Esophagus (tissue), 2 donors: ENCODE results near the gene C18orf32. TPM values are rescaled to one million over a fixed set of nuclear protein-coding genes. Genes with fewer than 3 reads are reported as not detected.
"Not testable (repeated sequence)": the region's sequence is repeated elsewhere in the genome, so short reads cannot be mapped to it uniquely, and the experiment has no call there.

Experiments
- H3K27ac ChIP-seq, 2 donors: one replicate each; pipeline ENCODE4 v1.5.1; 2013; ENCODE audit warnings: low read depth in 2 of 2, mild to moderate bottlenecking in 2 of 2, inconsistent platforms in 1 of 2, low read length in 1 of 2, moderate library complexity in 1 of 2
- H3K27me3 ChIP-seq, 2 donors: one replicate each; pipeline ENCODE4 v1.6.1; 2013; ENCODE audit warnings: low read length in 2 of 2, control low read depth in 1 of 2, mild to moderate bottlenecking in 1 of 2; ENCODE audit not compliant: insufficient read depth in 2 of 2, control insufficient read depth in 1 of 2
- H3K36me3 ChIP-seq, 2 donors: one replicate each; pipeline ENCODE4 v1.6.1; 2013; ENCODE audit warnings: low read length in 1 of 2; ENCODE audit not compliant: control insufficient read depth in 2 of 2, insufficient read depth in 2 of 2
- H3K4me1 ChIP-seq, 2 donors: one replicate each; pipeline ENCODE4 v1.6.1; 2013; ENCODE audit warnings: low read length in 1 of 2; ENCODE audit not compliant: control insufficient read depth in 2 of 2, insufficient read depth in 2 of 2
- H3K4me3 ChIP-seq, 2 donors: one replicate each; pipeline ENCODE4 v1.5.1; 2013; ENCODE audit warnings: low read length in 2 of 2, mild to moderate bottlenecking in 2 of 2, low read depth in 1 of 2, moderate library complexity in 1 of 2
- H3K9me3 ChIP-seq, 2 donors: one replicate each; pipeline ENCODE4 v1.6.1; 2013; ENCODE audit warnings: mild to moderate bottlenecking in 2 of 2, low read depth in 1 of 2, low read length in 1 of 2, moderate library complexity in 1 of 2; ENCODE audit not compliant: control insufficient read depth in 2 of 2, insufficient read depth in 1 of 2
- WGBS, 2 donors: extraction: QIAGEN DNeasy Blood & Tissue Kit; methylation state at CpG; one replicate each; pipeline ENCODE4 v1.1.7; 2013; 5-methylcytosine and 5-hydroxymethylcytosine counted together
- polyA plus RNA-seq, 2 donors: library from polyadenylated mRNA; stranded (reverse); fragments of 200-250 nt; gene quantifications; one replicate each; pipeline ENCODE4 v1.2.3, GENCODE V29; 2013
- donor health status: healthy with polysubstance abuse.
- donor health status: Bipolar disorder and iron deficiency.

Gene C18orf32
- polyA plus RNA-seq, 2 donors = 32.3 to 47.3 TPM

DNA sequence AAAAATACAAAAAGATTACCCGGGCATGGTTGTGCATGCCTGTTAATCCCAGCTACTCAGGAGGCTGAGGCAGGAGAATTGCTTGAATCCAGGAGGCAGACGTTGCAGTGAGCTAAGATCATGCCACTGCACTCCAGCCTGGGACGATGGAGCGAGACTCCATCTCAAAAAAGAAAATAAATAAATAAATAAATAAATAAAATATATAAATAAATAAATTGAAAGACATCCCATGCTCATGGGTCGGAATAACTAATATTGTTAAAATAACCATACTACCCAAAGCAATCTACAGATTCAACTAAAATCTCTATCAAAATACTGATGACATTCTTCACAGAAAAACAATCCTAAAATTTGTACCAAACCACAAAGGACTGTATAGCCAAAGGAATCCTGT lies 19.4 kb upstream of the C18orf32 start:
- not testable (repeated sequence) for H3K4me1 ChIP-seq, H3K9me3 ChIP-seq, H3K36me3 ChIP-seq, H3K4me3 ChIP-seq, H3K27me3 ChIP-seq, H3K27ac ChIP-seq
- 86% methylated on average over 5 of the region's 5 CpGs for WGBS, 2 donors

DNA sequence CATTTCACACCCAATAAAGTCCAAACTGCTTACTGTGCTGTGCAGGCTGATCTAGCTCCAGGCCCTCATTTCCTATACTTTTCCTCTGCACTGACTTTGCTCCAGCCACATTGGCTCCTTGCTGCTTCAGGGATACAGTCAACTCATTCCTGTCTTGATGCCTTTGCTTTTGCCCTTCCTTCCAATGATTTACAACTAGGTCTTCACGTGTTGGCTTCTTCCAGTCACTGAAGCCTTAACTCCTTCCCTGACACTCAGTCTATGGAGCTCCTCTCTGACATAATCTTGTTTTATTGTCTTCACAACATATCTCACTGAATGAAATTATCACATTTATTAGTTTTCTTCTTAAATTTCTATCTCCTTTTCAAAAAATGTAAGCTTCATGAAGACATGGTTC lies 16.9 kb upstream of the C18orf32 start:
- Histone ChIP-seq H3K27me3 (no peaks in the 10 kb centered on the region), H3K4me3 (no peak overlapping the region), H3K36me3 (no peaks in the 10 kb centered on the region), H3K4me1 (no peaks in the 10 kb centered on the region), H3K9me3 (no peaks in the 10 kb centered on the region), H3K27ac (no peak overlapping the region)
- WGBS, 2 donors = 42 to 47% methylated on average over 1 of the region's 1 CpG

- Histone ChIP-seq H3K36me3 (no peaks in the 10 kb centered on the region), H3K27ac (no peak overlapping the region), H3K4me3 (no peak overlapping the region), H3K27me3 (no peaks in the 10 kb centered on the region), H3K9me3 (no peaks in the 10 kb centered on the region), H3K4me1 (no peaks in the 10 kb centered on the region)
- 62 to 65% methylated on average over 14 of the region's 14 CpGs for WGBS, 2 donors
Measured at GRCh38 chr18:49500201-49500921, 13.3 kb upstream of the C18orf32 start.

GRCh38 chr18:49499046-49499637 lies 12.1 kb upstream of the C18orf32 start:
- WGBS, 2 donors = 79 to 81% methylated on average over 16 of the region's 16 CpGs
- no peaks in the 10 kb centered on the region for H3K9me3 ChIP-seq
- H3K4me1 ChIP-seq = no peaks in the 10 kb centered on the region
- no peaks in the 10 kb centered on the region for H3K27me3 ChIP-seq
- no peak overlapping the region for H3K4me3 ChIP-seq
- H3K36me3 ChIP-seq = no peaks in the 10 kb centered on the region
- H3K27ac ChIP-seq = no peak overlapping the region

- 82 to 84% methylated on average over 2 of the region's 2 CpGs for WGBS, 2 donors
- Histone ChIP-seq H3K4me3 (no peak overlapping the region), H3K9me3 (no peaks in the 10 kb centered on the region), H3K36me3 (no peaks in the 10 kb centered on the region), H3K27ac (no peak overlapping the region), H3K27me3 (no peaks in the 10 kb centered on the region), H3K4me1 (no peaks in the 10 kb centered on the region)
Measured at GRCh38 chr18:49495480-49495879, 8.4 kb upstream of the C18orf32 start.

DNA sequence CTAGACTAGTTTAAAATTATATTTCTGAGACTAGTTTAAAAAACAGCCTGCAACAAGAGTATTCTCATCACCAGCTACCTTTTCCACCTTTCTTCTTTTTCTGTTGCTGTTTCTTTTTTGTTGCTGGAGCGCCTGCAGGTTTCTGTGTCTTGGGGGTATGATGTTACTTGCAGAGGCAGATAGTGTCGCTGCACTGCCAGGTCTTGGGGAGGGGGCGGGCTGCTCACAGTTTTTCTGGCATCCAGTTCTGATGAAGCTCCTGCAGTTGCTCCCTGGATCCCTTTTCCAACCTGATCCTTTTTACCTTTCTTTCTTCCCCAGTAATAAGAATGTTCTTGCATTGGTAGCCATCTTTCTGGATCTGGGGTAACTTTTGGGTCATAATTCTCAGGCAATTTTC lies 8.0 kb upstream of the C18orf32 start:
- Histone ChIP-seq H3K36me3 (peaks cover 0 to 2% of the 10 kb centered on the region in 2 donors), H3K4me1 (no peaks in the 10 kb centered on the region), H3K9me3 (no peaks in the 10 kb centered on the region), H3K4me3 (no peak overlapping the region), H3K27me3 (no peaks in the 10 kb centered on the region), H3K27ac (no peak overlapping the region)
- WGBS, 2 donors = 82 to 94% methylated on average over 3 of the region's 3 CpGs

DNA sequence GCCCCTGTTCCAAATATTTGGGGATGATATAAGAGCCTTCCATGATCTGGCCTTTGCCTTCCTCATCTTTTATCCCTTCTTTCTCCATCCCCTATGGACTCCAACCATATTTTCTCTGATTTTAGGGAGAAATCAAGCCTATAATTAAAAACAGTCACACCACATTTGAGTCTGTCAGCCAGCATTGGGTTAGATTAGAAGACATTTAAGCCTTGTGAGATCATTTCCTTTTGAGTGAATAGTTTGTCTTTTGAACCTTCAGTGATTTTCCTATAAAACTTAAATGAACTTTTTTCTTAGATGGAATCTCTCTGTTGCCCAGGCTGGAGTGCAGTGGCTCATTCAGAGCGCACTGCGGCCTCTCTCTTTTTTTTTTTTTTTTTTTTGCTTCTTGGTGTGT lies 7.6 kb upstream of the C18orf32 start:
- H3K4me3 ChIP-seq = no peak overlapping the region
- H3K36me3 ChIP-seq = peaks cover 0 to 2% of the 10 kb centered on the region in 2 donors
- no peak overlapping the region for H3K27ac ChIP-seq
- 94 to 96% methylated on average over 2 of the region's 2 CpGs for WGBS, 2 donors
- H3K27me3 ChIP-seq = no peaks in the 10 kb centered on the region
- H3K9me3 ChIP-seq = no peaks in the 10 kb centered on the region
- no peaks in the 10 kb centered on the region for H3K4me1 ChIP-seq

DNA sequence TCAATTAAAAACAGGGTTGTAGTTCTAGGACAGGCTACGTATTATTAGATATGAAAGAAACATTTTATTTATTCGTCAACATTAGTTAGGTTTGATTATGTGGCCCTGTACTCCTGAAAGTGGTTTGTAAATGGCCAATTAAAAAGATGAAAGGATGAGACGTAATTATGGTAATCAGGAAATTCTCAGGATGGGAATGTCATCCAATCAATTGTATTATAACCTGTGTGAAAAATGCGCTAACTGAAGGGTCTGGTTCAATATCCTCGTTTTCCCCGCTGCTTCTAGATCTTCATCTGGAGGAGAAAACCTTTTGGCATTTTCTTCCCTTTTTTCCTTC lies 5.6 kb upstream of the C18orf32 start:
- no peaks in the 10 kb centered on the region for H3K9me3 ChIP-seq
- no peak overlapping the region for H3K4me3 ChIP-seq
- H3K27ac ChIP-seq = no peak overlapping the region
- no peaks in the 10 kb centered on the region for H3K27me3 ChIP-seq
- 57 to 58% methylated on average over 6 of the region's 6 CpGs for WGBS, 2 donors
- H3K4me1 ChIP-seq = no peaks in the 10 kb centered on the region
- H3K36me3 ChIP-seq = peaks cover 0 to 2% of the 10 kb centered on the region in 2 donors

- Histone ChIP-seq H3K9me3 (no peaks in the 10 kb centered on the region), H3K4me1 (no peaks in the 10 kb centered on the region), H3K27me3 (no peaks in the 10 kb centered on the region), H3K27ac (peak within 1 kb of the TSS; percentile 94 to 98), H3K4me3 (peak within 1 kb of the TSS; percentile 80 to 93), H3K36me3 (peaks cover 0 to 2% of the 10 kb centered on the region in 2 donors)
- 0 to 1% methylated on average over 51 to 53 of the region's 53 CpGs for WGBS, 2 donors
Measured at GRCh38 chr18:49491857-49492693, 5.0 kb upstream of the C18orf32 start, which contains the start of gene RPL17. RPL17 (minus strand) TSS chr18:49492465.
